NCI-H1092 treated with DMSO at 0.1 percent for 48 hours (cell line): ENCODE measurements around the gene ZNF621.
A peak's percentile ranks its signal among the peaks of the same experiment; 100 is the strongest.
"Not testable (repeated sequence)": the region's sequence is repeated elsewhere in the genome, so short reads cannot be mapped to it uniquely, and the experiment has no call there.

Experiments used
- DNase-seq: peaks from one replicate; lab custom pipeline; 2025; lab: John Stamatoyannopoulos, UW

Gene ZNF621

GRCh38 chr3:40534283-40534682, 9.5 kb downstream of the ZNF621 start:
- DNase-seq = no peak

GRCh38 chr3:40546816-40547215, 22.1 kb downstream of the ZNF621 start:
- no peak for DNase-seq

- DNase-seq = no peak
These were observed 25.4 kb downstream of the ZNF621 start for GRCh38 chr3:40550167-40550566.

- no peak for DNase-seq
These were observed 32.9 kb downstream of the ZNF621 start for GRCh38 chr3:40557575-40558161.

GRCh38 chr3:40562482-40562881, 37.7 kb downstream of the ZNF621 start:
- DNase-seq = not testable (repeated sequence)

- not testable (repeated sequence) for DNase-seq
These were observed 40.9 kb downstream of the ZNF621 start for GRCh38 chr3:40565629-40566028.

GRCh38 chr3:40566694-40567093, 41.9 kb downstream of the ZNF621 start:
- no peak for DNase-seq

- DNase-seq = no peak
These were observed 47.8 kb downstream of the ZNF621 start for GRCh38 chr3:40572588-40572987.

GRCh38 chr3:40574050-40574449, 49.3 kb downstream of the ZNF621 start:
- DNase-seq = peak; percentile 40

- peak; percentile 90 for DNase-seq
These were observed 49.9 kb downstream of the ZNF621 start for GRCh38 chr3:40574661-40575060.

- DNase-seq = no peak
These were observed 51.6 kb downstream of the ZNF621 start for GRCh38 chr3:40576396-40576795.

GRCh38 chr3:40580494-40581091, 55.8 kb downstream of the ZNF621 start:
- peak; percentile 55 for DNase-seq

- no peak for DNase-seq
These were observed 56.4 kb downstream of the ZNF621 start for GRCh38 chr3:40581166-40581565.

- no peak for DNase-seq
These were observed 57.8 kb downstream of the ZNF621 start for GRCh38 chr3:40582401-40583027.

GRCh38 chr3:40583691-40584090, 58.9 kb downstream of the ZNF621 start:
- no peak for DNase-seq

GRCh38 chr3:40584625-40585189, 59.9 kb downstream of the ZNF621 start:
- peak; percentile 61 for DNase-seq

- no peak for DNase-seq
These were observed 60.7 kb downstream of the ZNF621 start for GRCh38 chr3:40585381-40586016.

- DNase-seq = no peak
These were observed 62.1 kb downstream of the ZNF621 start for GRCh38 chr3:40586901-40587300.

- peak; percentile 5 for DNase-seq
These were observed 63.6 kb downstream of the ZNF621 start for GRCh38 chr3:40588406-40588805.
